ENCODE measurements around the gene CMBL. TPM values are rescaled to one million over a fixed set of nuclear protein-coding genes. Genes with fewer than 3 reads are reported as not detected.

Gene CMBL
- total RNA-seq, 1 experiment from 2014 or later: 12.6 TPM

GRCh38 chr5:10268100-10268499 lies 39.6 kb downstream of the CMBL start:
- Histone ChIP-seq H3K23ac (ENCODE audit: insufficient read length, low read depth, low read length) (no peak overlapping the region), H4K20me1 (ENCODE audit: control insufficient read depth, insufficient read depth, insufficient read length) (no peaks in the 10 kb centered on the region)
- H3K27ac Mint-ChIP-seq: peak overlapping the region in 1 of 3 experiments; percentile 42; a peak in 1 of 7 replicates

More at GRCh38 chr5:10268100-10268499, 39.6 kb downstream of the CMBL start:
- H3K18ac ChIP-seq (ENCODE audit: insufficient read length, low read depth, low read length): no peak overlapping the region
- no peak overlapping the region for H4K91ac ChIP-seq (ENCODE audit: insufficient read length, low read depth, low read length)
- H2BK120ac ChIP-seq (ENCODE audit: low read depth, low read length, poor library complexity, severe bottlenecking): no peak overlapping the region
- H3K27ac ChIP-seq (ENCODE audit: insufficient read length, low read depth, low read length): no peak overlapping the region
- H3K27me3 ChIP-seq (ENCODE audit: insufficient read depth, low read length): no peaks in the 10 kb centered on the region
- H2BK5ac ChIP-seq (ENCODE audit: insufficient read length, low read length): no peak overlapping the region
- Mint-ChIP-seq H3K4me3 (no peak overlapping the region), H3K9me3 (peaks cover 3 to 6% of the 10 kb centered on the region in 2 experiments; a peak in 4 of 5 replicates), H3K4me1 (peaks cover 22 to 24% of the 10 kb centered on the region in 2 experiments), H3K27me3 (ENCODE audit: low read depth) (no peaks in the 10 kb centered on the region; the same call in 1 of the 2 replicates), H3K36me3 (ENCODE audit: insufficient read depth in 1 of 3, low read depth in 3 of 3) (peaks cover 14 to 27% (median 26%) of the 10 kb centered on the region in 3 experiments; a peak in 6 of 7 replicates)
- no peak overlapping the region for H4K8ac ChIP-seq (replicated peaks; ENCODE audit: insufficient read length, low read depth, low read length)
- no peaks in the 10 kb centered on the region for H3K23me2 ChIP-seq (ENCODE audit: insufficient read length, low read depth, low read length, poor library complexity, severe bottlenecking)
- H4K5ac ChIP-seq (ENCODE audit: insufficient read length, low read depth, low read length): no peak overlapping the region
- peaks cover 5% of the 10 kb centered on the region; the same call in 1 of the 2 replicates for H3K4me1 ChIP-seq (ENCODE audit: insufficient read depth, low read length)
- H3K9ac ChIP-seq (ENCODE audit: extremely low read depth, insufficient read length, low read length): no peak overlapping the region
- H3K9me3 ChIP-seq (ENCODE audit: control insufficient read depth, low read depth, low read length): no peaks in the 10 kb centered on the region
- no peak for TF ChIP-seq CTCF (conservative IDR thresholded peaks at IDR 0.05)
- H3K56ac ChIP-seq (ENCODE audit: insufficient read length, low read depth, low read length): no peak overlapping the region
- H2AK5ac ChIP-seq (ENCODE audit: insufficient read length, low read length): no peak overlapping the region
- no peak overlapping the region for H3T11ph ChIP-seq (ENCODE audit: low read length)
- no peak for DNase-seq
- H2BK12ac ChIP-seq (ENCODE audit: insufficient read length, low read depth, low read length): no peak overlapping the region
- H3K4me2 ChIP-seq (ENCODE audit: insufficient read depth, insufficient read length, low read length): no peak overlapping the region
- no peak overlapping the region for H2BK15ac ChIP-seq (ENCODE audit: low read depth, low read length)
- H2AFZ ChIP-seq (ENCODE audit: low read length): no peak overlapping the region
- H3K79me1 ChIP-seq (ENCODE audit: insufficient read depth, low read depth, low read length, poor library complexity, severe bottlenecking): no peaks in the 10 kb centered on the region
- H2BK20ac ChIP-seq (ENCODE audit: low read depth, low read length, poor library complexity, severe bottlenecking): no peak overlapping the region
- WGBS (ENCODE audit: extremely low coverage, insufficient read length, low lambda C conversion rate): no CpG with 5 or more reads among the region's 10 CpGs
- H3K14ac ChIP-seq (ENCODE audit: insufficient read depth, low read length): no peak overlapping the region
- no peak overlapping the region for H3K4ac ChIP-seq (ENCODE audit: low read depth, low read length)
- H3K79me2 ChIP-seq (ENCODE audit: insufficient read depth, low read length): no peaks in the 10 kb centered on the region
